Measurements from ENCODE around the gene VCP. TPM values are rescaled to one million over a fixed set of nuclear protein-coding genes. Genes with fewer than 3 reads are reported as not detected.

The VCP gene
- 346 and 386 TPM in 2 replicates for total RNA-seq (2014; rRNA removed; shearing (Covaris generic))

DNA sequence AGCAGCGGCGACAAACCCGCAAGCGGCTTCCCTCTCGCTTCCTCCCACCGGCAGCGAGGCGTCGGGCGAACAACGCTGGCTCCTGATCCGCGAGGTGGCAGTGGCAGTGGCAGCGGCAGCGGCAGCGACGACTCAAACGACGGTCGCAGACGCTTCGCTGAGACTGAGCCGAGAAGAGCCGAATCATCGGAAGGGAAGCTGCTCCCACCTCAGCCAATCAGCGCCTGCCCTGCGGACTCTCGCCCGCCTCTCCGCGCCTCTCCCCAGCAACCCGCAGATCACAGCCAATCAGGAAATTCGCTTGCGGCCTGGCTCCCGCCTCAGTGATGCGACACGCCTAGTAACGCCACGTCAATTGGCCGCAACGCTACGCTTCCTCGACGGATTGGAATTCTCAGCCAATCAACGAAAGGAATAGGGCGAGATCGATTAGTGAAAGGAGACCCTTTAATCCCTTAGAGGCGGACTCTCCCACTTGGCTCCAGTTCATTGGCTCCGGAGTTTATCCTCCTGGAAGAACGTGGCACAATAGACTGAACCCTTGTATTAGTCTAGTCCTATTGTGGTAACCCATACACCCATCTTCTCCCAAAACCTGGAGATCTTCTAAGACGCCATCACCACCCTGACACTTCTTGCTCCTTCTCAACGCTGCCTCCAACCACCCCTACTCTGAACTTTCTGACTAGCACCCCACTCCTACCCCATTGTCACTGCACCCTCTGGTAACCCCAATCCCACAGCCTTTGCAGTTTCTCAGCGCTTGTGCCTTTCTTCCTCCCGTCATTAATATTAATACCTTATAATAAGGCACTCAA lies at the start of gene VCP:
VCP (minus strand) TSS at position 165 of the 818 bp plus-strand sequence. CDS start 272 bp downstream, outside the sequence.
- peak; percentile 97 for DNase-seq (ENCODE audit: low spot score)

DNA sequence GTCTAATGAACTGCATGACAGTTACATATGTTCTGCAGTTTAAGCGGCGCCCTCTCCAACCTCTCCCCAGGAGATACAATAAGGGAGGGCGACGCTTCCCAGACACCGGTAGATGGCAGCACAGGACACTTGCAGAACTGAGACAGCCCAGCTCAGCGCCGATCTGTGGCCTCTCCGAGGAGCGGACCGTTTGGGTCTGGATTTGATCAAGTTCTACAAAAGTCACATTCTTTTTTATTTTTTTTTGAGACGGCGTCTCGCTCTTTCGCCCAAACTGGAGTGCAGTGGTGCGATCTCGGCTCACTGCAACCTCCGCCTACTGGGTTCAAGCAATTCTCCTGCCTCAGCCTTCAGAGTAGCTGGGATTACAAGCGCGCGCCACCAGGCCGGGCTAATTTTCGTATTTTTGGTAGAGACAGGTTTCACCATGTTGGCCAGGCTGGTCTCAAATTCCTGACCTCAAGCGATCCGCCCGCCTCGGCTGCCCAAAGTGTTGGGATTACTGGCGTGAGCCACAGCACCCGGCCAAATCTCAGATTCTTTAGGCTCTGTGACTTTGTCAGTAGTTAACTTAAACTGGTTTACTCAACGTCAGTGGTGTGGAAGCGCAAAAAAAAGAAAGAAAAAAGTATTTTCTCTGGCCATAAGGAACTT lies 44.6 kb upstream of the VCP start:
- DNase-seq (ENCODE audit: low spot score) = peak; percentile 85

DNA sequence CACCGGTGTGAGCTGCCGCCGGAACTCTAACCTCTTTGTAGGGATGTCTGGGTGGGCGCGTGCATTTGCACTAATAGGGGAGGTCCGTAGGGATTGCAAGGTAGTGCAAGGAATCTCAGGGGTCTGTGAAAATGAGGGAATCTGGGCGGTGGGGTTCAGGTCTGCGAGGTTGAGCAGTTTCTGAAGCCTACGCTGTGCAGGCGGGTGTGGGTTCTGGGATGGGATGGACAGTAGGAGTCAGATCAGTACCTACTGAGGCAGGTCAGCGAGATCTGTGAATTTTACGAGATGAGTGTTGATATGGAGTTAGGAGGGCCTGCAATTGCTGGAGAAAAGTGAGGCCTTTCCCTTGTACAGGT lies 44.1 kb upstream of the VCP start:
- DNase-seq (ENCODE audit: low spot score) = no peak

DNA sequence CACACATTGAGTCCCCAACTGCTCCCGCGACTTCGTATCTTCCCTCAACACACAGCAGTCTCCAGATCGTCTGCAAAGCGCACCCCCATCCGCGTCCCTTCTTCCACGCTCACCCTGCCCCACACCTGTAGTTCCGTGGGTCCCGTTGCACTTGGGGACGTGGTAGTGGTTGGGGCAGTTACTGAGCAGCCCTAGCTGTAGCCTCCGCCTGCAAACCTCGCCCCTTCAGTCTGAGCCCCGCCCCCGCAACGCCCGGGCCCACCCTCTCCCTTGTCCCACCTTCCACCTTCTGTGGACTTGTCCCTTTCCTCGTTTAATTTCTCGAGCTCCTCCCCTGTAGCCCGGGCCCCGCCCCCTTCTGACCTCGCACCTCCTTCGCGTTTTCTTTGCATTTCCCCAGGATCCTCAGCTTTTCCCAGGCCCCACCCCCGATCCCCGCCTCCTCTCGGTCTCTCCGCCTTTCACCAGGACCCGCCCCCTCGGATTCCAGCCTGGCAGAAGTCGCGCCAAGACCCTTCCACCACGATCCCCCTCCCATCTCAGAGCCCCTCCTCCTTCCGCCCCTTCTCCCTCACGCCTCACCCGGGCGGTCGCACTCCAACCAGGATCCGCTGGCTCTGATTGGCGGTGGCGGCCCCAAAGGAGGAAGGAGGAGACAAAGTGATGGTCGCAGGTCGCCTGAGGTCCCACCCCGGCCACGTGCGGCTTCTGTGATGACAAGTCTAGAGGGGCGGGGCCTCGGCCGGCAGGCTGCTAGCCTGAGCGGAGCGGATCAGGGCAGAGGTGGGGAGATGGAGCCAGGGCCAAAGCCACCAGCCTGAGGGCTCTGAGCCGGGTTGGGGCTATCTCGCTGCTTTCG lies 43.5 kb upstream of the VCP start, which contains the start of gene ATOSB:
ATOSB (minus strand) TSS at position 183 of the 859 bp plus-strand sequence. CDS start 7,588 bp downstream, outside the sequence.
- peak; percentile 91 for DNase-seq (ENCODE audit: low spot score)

DNA sequence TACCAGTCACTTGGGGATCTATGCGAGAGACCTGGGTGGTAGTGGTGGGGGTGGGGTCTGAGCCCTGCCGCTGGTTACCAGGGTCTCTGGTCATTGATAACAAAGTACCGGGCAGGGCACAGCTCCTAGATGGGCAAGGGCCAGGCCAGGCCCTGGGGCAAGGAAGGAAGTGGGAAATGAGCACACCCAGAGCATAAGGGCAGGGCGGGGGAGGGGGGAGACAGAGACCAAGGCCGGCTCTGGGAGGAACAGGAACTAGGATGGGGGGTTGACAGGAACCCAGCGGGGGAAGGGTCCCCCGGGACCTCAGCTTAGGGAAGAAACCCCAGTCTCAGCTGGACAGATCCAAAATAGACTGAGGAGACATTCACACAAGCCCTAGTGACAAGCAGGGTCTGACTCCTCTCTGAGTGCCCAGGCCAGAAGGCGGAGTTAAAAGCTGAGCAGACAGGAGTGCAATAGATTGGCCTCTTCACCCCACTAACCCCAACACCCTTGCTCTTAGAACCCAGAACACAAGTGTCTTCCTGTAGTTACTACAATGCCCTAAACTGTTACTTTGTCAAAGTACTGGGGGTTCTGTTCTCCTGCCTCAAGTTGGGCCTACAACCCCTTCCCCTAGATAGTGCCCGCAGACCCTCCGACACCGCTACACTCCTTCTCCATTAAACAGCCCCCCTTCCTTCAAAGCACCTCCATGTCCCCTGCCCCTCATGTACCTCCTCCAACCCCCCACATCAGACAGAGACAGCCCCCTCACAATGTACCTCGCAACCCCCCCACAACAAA lies 42.6 kb upstream of the VCP start:
- peak; percentile 35 for DNase-seq (ENCODE audit: low spot score)

DNA sequence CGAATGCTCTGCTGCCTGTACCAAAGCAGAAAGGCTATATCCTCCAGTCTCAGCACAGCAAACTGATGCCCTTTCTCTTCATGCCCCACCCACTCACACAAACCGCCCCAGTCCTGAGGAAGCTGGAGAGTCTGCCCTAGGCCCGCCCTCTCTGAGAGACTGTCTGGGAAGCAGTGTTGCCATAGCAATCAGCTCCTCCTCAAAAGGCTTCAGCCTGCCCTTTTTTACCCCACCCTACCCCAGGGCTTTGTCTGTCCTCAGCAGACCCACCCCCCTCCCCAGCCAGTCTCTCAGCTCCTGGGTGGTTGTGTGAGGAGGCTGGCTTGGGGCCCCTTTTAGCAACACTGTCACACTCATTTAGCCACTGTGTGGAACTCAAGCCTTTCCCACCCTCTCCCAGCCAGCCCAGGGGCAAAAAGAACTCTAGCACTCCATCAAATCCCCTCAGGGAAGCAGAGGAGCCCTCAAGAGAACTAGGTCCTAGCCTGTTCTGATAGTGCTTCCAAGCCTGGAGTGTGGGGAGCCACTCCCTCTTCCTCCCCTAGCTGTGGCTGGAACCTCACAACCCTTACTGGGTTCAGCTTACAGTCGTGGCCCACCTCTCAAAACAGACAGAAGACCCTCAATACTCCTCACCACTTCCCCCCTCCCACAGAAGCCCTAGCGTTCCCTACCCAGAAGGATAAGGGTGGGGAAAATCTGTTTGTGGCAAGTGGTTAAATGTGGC lies 41.9 kb upstream of the VCP start:
- DNase-seq (ENCODE audit: low spot score) = peak; percentile 96

DNA sequence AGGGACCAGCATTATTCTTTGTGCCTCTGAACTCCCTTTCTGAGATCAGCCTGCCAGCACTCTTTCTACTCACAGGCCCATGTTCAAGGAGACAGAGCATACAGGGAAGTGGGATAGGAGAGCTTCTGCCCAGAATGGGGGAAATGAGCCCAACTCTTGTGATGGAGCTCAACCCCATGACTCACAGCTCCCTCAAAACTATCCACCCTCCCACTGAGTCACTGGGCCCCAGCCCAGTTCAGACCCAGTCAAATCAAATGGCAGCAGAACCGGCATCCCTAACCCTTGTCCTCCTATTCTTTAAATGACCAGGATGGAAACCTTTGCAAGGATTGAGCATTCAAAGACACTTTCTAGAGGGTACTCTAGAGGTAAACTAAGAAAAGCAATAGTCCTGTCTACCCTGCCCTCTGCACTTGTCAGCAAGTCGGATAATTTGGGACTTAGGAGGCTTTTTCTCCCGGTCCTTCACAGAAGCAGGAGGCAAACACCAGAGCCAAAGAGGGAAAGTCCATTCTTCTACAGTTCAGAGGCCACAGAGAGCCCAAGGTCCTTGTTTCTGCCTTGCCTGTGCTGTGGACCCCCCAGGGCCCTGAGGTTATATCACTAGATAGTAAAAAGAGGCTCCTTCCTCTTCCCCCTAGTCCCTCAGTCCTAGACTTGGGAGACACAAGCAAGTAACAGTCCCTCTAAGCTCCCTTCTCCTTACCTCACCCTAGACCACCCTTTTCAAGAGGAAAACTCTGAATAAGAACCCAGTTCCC lies 40.0 kb upstream of the VCP start:
- peak; percentile 72 for DNase-seq (ENCODE audit: low spot score)

DNA sequence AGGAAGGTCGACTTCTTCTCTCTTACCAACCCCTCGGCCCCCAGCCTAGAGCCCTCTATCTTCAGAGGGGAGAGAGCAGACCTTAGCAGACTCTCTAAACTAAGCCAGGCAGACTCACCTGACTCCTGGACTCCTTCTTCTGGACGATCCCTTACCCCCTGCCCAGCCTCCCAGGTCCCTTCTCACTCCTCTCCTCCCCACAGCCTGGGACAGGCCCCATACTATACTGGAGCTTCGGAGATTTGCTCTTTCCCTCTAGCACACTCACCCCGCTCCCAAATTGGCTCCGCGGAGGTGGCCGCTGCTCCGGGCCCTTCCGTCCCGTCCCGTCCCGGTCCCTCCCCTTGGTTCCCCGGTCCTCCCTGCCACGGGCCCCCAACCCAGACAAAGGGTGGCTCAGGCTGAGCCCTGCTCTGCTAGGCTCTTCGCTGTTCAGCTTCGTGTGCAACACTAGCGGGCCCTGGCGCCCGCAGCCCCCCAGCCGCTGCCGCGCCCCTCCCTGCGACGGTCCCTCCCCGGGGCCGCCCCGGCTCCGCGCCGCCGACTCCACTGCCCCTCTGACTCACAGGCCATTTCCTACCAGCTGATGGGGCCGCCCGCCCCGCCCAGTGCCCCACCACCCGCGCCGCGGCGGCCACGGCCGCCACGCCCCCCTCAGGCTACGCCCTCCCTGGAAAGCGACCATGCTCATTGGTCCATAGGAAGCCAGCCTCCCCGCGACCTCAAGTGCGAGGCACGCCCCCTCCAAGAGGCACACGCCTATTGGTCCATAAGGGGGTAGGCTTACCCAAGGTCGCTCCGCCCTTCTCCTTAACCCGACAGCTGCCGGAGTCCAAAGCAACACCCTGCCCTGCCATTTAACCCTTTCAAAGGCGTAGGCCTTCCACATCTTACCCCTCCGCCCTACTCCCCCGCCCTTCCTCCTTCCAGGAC lies 38.8 kb upstream of the VCP start:
- DNase-seq (ENCODE audit: low spot score) = peak; percentile 96

DNA sequence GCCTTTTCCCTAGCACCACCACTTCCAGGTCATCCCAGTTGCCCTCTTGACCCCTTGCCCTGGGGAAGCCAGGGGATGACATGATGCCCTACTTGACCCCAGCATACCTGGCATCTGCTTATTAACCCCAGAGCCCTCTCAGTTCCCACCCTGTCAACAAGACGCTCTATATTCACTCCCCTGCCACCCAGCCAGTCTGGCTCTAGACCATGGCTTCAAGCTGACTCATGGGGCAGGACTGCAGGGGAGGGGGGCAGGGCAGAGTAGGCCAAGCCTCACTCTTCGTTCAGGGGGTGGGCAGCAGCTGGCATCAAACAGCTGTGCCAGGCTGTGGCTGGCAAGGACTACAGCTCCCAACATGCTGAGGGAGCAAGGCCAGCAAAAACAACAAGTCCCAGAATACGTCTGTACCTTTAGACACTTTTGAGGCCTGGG lies 37.9 kb upstream of the VCP start:
- DNase-seq (ENCODE audit: low spot score) = peak; percentile 72

DNA sequence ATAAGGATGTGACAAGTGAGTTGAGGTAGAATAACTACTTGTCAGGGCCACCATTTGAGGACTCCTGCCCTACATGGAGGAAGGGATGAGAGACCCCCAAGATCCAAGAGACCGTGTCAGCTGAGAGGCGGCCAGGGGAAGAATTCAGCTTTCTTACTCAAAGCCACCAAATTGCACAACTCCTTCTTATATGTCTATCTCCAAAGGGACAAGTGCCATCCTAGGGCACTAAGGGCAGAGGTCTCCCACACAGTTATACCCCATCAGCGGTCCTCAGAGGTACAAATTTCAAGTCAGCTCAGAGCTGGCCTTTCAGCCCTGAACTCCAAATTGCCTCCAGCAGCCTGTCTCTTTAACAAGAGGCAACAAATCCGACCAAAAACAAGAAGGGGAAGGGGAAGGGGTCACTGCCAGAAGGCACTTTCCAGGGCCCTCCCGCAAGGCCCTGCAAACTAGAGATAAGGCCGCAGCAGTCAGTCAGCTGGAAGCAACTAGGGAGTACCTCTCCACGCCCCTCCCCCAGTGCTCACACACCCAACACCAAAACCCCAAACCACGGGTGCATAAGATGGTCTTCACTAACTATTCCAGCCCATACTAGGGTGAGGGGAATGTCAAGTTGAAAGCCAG lies 36.6 kb upstream of the VCP start:
- no peak for DNase-seq (ENCODE audit: low spot score)

DNA sequence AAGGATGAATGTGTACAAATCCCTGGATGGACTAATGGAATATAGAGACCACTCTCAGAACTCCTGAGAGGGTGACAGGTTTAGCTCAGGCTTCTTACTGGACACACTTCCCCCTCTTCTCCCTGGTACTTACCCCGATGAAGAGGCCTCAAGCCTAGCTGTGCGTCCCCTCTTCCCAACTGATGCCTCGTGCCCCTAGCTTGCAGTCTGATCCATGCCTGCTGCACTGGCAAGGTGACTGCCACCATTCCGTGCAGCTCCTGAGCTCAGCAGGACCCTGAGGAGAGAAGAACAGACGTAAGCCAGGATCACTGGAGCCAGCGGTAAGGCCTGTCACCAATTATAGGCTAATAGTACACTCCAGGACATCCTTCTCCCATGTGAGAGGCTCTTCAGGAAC lies 36.0 kb upstream of the VCP start:
- DNase-seq (ENCODE audit: low spot score) = no peak

DNA sequence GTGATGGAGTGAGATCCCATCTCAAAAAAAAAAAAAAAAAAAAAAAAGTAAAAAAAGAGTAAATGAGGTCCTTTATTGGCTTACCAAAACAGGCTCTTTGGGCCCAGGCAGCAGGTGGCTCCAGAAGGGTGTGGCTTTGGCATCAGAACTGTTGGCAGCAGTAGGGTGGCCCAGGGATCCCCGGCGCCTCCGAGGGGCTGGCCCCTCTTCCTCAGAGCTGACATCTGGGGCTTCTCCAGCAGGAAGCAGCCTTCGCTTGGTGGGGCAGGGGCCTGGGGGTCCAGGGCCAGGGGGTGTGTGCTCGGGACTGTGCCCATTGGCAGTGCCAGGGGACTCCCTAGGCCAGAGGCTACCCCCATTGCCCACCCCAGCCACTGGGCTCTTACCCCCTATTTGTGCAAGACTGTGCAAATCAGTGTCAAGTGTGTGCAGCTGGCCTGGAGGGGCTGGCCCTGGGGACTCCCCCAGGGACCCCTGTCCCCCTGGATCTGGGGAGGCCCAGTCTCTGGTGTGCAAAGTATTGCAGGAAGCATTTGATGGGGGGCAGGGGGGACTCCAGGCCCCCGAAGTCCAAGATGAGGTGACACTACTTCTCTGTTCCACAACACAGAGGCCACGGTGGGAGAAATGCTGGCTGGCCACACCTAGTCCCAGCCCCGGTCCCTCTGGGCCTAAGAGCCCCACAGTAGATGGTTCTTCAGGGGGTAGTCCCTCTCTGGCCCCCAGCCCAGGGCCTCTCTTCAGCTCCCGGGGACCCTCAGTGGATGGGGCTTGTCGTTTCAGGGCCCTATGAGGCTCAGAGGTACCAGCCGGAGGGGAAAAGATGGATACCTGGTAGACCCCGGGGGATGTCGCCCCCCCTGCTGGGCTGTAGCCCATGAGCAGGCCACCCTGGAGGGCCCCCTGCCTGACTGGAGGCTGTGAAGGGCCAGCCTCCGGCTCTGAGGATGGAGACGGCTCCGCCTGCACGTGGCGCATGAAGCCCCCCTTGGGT lies 35.2 kb upstream of the VCP start:
- no peak for DNase-seq (ENCODE audit: low spot score)

DNA sequence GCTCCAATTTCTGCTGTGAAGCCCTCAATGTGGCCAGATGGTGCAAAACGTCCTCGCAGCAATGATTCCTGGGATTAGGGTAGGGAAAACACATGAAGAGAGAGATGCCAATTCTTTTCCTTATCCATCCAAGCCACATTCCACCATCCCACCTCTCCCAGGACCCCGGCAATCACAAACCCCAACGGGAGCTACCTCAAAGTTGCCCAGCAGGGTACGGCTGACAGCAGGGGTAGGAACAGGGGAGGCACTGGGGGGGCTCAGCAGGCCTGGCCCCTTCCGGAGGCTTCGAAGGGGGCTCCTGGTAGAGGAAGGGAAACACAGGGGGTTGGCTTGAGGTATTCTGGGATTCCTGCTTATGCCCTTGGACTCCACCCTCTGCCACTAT lies 33.9 kb upstream of the VCP start:
- DNase-seq (ENCODE audit: low spot score) = no peak

DNA sequence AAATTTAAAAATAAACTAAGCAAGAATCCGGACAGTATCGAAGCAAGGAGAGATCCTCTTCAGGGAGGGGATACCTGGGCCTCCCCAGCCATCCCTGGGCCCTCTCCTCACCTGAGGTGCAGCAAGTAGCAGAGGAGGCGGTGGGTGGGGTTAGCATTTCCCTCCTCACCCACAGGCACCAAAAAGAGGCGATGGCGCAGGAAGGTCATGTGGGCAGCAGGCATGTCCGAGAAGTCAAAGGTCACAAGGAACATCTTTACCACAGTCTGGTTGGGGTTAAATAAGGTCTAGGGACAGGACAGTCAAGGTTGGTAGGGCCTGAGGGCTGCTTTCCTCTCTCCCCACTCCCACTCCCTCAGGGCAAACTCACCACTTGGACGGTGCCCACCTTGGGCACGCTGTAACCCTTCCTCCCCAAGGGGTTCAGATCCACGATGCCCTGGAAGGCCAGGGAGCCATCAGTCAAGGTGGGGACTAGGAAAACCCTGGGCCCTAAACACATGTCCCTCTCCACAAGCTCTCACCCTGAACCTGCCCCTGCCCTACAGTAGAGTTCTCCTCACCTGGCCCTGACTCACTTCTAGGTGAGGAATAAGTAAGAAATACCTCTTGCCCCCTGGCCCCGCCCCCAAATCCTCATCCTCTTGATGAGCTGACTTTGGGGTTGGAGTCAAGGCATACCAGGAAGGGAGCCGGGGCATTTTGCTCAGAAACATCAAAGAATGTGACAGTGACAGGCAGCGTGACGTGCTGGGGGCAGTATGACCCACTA lies 33.3 kb upstream of the VCP start:
- DNase-seq (ENCODE audit: low spot score) = no peak

DNA sequence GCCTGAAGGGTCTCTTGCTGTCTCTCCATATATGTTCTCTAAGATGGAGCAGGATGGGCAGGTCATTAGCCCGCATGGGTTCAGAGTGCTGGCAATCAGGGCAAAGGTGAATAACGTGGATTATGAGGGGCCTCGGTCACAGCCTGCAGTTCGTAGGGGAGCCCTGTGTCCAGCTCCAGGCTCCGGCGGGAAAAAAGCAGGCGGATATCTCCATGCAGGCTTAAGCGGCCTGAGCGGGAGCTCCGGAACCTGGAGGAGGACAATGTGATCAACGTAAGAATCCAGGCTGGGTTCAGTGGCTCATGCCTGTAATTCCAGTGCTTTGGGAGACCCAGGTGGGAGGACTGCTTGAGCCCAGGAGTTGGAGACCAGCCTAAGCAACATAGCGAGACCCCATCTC lies 32.7 kb upstream of the VCP start:
- DNase-seq (ENCODE audit: low spot score) = no peak

DNA sequence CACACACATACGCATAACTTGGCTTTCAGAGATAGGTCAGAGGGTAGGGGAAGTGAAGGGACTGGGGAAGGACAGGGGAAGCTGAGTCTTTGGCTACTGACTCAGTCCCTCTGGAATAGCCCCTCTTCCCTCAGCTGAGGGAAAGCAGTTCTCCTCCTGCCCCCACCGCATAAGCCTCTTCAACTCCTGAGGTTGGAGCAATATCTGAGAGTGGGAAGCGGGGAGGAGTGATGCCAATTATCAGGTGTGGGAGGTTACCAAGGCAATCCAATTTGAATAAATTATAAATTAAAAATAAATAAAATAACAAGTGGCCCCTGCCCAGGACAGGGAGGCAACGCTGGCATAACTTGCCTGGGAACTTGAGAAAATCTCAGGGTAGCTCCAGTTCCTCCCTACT lies 32.2 kb upstream of the VCP start:
- DNase-seq (ENCODE audit: low spot score) = no peak
